ENCODE measurements around the gene DDOST.

DDOST gene

DNA sequence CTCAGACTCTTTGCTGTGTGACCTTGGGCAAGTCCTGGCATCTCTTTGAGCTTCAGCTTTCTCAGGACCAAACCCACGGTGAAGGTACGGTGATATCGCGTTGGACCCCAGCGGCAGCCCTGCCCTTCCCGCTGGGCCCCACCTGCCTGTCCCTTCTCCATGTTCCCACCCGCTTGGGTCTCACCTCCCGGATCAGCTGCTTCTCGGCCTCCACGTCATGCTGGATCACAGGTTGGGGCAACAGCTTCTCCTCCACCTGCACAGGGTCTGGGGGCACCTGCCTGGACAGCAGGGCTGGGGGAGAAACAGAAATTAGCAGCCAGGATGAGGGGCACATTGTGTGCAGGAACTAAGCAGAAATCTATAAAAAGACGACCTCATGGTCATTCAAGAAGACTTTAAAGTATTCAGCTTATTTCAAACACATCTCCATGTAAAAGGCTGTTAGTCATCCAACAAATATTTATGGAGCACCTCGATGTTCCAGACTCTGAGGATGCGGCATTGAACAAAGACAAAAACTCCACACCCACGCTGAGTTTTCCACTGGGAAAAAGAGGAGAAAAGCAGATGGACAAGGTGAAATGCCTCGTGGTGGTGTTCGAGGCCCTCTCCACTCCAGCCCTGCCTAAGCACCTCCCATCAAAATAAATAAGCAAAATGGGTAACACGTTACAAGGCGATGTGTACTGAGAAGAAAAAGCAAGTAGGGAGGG, 37.2 kb upstream of the DDOST start:
- Mint-ChIP-seq H3K36me3 (no peaks in the 10 kb centered on the region), H3K27ac (no peak overlapping the region), H3K4me1 (peaks cover 4% of the 10 kb centered on the region), H3K4me3 (no peak overlapping the region), H3K27me3 (no peaks in the 10 kb centered on the region), H3K9me3 (no peaks in the 10 kb centered on the region)

DNA sequence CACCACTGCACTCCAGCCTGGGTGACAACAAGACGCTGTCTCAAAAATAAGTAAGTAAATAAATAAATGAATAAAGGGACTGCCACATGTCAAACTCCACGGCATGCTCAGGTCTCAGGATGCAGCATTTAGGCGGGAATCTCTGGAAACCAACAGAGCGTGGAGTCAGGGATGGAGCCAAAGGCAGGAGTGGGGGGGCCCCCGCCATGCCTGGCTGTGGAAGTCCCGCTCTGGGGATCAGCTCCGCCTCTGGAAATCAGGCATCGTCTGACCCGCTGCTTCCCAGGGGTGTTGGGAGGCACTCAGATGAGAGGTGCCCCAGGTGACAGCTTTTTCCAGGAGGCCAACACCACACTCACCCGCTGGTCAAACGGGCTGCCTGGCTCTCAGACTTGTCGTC, 36.4 kb upstream of the DDOST start:
- H3K27me3 Mint-ChIP-seq = no peaks in the 10 kb centered on the region

GRCh38 chr1:20696397-20697333, 35.5 kb upstream of the DDOST start:
- no peaks in the 10 kb centered on the region for H3K27me3 Mint-ChIP-seq
- no peak overlapping the region for H3K27ac Mint-ChIP-seq
- no peaks in the 10 kb centered on the region for H3K36me3 Mint-ChIP-seq
- H3K4me3 Mint-ChIP-seq = peak overlapping the region; percentile 87
- no peaks in the 10 kb centered on the region for H3K9me3 Mint-ChIP-seq
- H3K4me1 Mint-ChIP-seq = peaks cover 4% of the 10 kb centered on the region

More for the DNA sequence above, 36.4 kb upstream of the DDOST start:
- peaks cover 4% of the 10 kb centered on the region for H3K4me1 Mint-ChIP-seq
- no peaks in the 10 kb centered on the region for H3K9me3 Mint-ChIP-seq
- no peak overlapping the region for H3K4me3 Mint-ChIP-seq
- H3K36me3 Mint-ChIP-seq = no peaks in the 10 kb centered on the region
- H3K27ac Mint-ChIP-seq = no peak overlapping the region

GRCh38 chr1:20695515-20695914, 34.3 kb upstream of the DDOST start:
- peak overlapping the region; percentile 62 for H3K27ac Mint-ChIP-seq
- H3K4me3 Mint-ChIP-seq = peak overlapping the region; percentile 87
- H3K36me3 Mint-ChIP-seq = no peaks in the 10 kb centered on the region
- H3K4me1 Mint-ChIP-seq = peaks cover 4% of the 10 kb centered on the region
- H3K9me3 Mint-ChIP-seq = no peaks in the 10 kb centered on the region
- no peaks in the 10 kb centered on the region for H3K27me3 Mint-ChIP-seq

DNA sequence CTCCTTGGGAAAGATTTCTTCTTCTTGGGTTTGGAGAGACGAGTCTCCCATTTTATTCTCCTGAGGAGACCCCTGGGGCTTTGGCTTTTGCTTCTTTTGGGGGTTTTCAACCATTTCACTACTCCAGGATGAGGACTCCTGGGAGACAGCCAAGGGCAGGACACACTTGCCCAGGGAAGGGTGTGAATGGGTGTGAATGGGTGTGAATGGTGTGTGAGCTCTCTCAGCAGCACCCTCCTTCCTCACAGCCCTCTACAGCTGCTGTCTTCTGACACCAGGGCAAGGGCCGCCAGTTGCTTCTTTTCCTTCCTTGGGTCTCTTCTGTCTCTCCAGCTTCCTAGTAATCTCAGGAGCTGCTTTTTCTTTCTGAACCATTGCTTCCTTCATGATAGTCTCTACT, 32.5 kb upstream of the DDOST start:
- H3K9me3 Mint-ChIP-seq = no peaks in the 10 kb centered on the region
- H3K27ac Mint-ChIP-seq = no peak overlapping the region
- H3K4me1 Mint-ChIP-seq = peaks cover 4% of the 10 kb centered on the region
- no peaks in the 10 kb centered on the region for H3K36me3 Mint-ChIP-seq
- H3K4me3 Mint-ChIP-seq = no peak overlapping the region
- H3K27me3 Mint-ChIP-seq = no peaks in the 10 kb centered on the region

GRCh38 chr1:20691872-20692271, 30.7 kb upstream of the DDOST start:
- no peaks in the 10 kb centered on the region for H3K27me3 Mint-ChIP-seq
- H3K4me3 Mint-ChIP-seq = no peak overlapping the region
- H3K27ac Mint-ChIP-seq = no peak overlapping the region
- H3K4me1 Mint-ChIP-seq = peaks cover 4% of the 10 kb centered on the region
- no peaks in the 10 kb centered on the region for H3K9me3 Mint-ChIP-seq
- H3K36me3 Mint-ChIP-seq = no peaks in the 10 kb centered on the region

DNA sequence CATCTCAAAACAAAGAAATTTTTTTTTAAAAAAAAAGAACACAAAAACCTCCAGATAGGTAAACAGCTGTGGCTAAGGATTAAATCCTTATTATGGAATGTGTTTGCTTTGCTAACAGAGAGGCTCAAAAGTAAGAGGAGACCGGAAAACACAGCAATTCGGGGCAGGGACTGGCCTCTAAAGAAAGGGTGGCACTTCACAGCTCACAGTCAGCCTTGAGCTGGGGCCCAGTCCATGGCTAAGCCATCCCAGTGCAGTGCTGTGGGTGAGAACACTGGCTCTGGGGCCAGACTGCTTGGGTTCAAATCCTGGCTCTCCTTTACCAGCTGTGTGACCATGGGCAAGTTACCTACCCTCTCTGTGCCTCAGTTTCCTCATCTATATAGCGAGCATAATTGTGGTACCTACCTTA, 28.5 kb upstream of the DDOST start:
- Mint-ChIP-seq H3K9me3 (no peaks in the 10 kb centered on the region), H3K4me3 (no peak overlapping the region), H3K4me1 (no peaks in the 10 kb centered on the region), H3K27ac (no peak overlapping the region), H3K27me3 (no peaks in the 10 kb centered on the region), H3K36me3 (no peaks in the 10 kb centered on the region)

DNA sequence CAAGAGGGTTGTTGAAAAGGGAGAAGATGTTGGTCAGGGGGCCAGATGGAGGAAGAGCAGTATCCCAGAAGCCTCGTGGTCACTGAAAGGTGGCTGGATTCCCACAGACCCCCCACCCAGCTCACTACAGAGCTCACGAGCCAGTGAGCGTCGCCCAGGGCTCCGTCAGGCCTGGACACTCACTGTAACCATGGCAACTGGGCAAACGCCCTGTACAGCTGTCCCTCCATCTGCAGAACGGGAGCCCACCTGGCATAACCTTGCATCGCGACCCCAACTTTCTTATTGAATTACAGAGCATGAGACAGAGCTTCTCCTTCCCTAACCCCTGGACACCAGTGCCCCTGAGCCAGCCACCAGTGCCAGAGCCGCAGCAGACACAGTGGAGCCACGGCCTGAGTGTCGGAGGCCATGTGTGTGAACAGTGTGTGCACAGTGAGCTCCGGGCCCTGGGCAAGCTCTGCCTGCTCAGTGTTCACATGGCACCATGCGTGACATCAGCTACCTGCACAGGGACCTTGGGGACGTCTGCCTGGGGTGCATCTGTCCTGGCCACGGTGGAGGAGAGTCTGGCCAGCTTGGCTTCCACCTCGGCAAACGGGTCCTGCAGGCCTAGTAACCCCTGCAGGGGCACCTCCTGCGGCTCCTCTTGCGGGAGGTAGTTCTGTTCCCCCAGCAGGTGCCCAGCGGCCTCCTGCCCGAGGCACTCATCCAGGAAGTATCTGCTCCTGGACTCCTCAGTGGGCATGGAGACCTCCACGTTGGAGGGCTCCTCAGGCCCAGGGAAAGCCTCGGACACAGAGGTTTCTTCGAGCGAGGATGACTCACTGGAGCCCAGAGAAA, 25.9 kb upstream of the DDOST start:
- Mint-ChIP-seq H3K4me1 (no peaks in the 10 kb centered on the region), H3K9me3 (no peaks in the 10 kb centered on the region), H3K27ac (no peak overlapping the region), H3K27me3 (peaks cover 2% of the 10 kb centered on the region), H3K4me3 (no peak overlapping the region), H3K36me3 (no peaks in the 10 kb centered on the region)

DNA sequence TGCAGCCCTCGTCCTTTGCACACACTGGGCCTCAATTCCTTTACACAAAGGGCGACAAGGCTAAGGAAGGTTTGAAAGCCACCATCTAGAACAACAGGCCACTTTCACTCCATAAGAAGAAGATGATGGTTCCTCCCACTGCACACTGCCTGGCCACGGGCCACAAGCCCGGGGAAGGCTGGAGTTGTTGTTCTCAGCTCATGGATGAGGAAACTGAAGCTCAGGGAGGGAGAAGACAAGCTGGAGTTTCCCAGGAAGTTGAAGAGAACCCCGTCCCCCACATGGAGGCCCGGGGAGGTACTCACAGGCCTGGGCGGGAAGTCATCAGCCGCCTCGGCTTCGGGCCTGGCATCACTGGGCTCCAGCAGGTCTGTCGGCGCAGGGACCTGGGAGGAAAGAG, 24.6 kb upstream of the DDOST start:
- no peak overlapping the region for H3K27ac Mint-ChIP-seq
- peaks cover 2% of the 10 kb centered on the region for H3K27me3 Mint-ChIP-seq
- no peaks in the 10 kb centered on the region for H3K36me3 Mint-ChIP-seq
- H3K4me1 Mint-ChIP-seq = no peaks in the 10 kb centered on the region
- no peaks in the 10 kb centered on the region for H3K9me3 Mint-ChIP-seq
- H3K4me3 Mint-ChIP-seq = no peak overlapping the region

- H3K9me3 Mint-ChIP-seq = no peaks in the 10 kb centered on the region
- peaks cover 2% of the 10 kb centered on the region for H3K27me3 Mint-ChIP-seq
- H3K4me3 Mint-ChIP-seq = no peak overlapping the region
- no peak overlapping the region for H3K27ac Mint-ChIP-seq
- no peaks in the 10 kb centered on the region for H3K36me3 Mint-ChIP-seq
- H3K4me1 Mint-ChIP-seq = no peaks in the 10 kb centered on the region
These were observed 24.0 kb upstream of the DDOST start for GRCh38 chr1:20685099-20685662.

- H3K27ac Mint-ChIP-seq = no peak overlapping the region
- H3K4me3 Mint-ChIP-seq = no peak overlapping the region
- peaks cover 3% of the 10 kb centered on the region for H3K27me3 Mint-ChIP-seq
- H3K9me3 Mint-ChIP-seq = no peaks in the 10 kb centered on the region
- no peaks in the 10 kb centered on the region for H3K36me3 Mint-ChIP-seq
- no peaks in the 10 kb centered on the region for H3K4me1 Mint-ChIP-seq
These were observed 23.5 kb upstream of the DDOST start for GRCh38 chr1:20684651-20685050.

DNA sequence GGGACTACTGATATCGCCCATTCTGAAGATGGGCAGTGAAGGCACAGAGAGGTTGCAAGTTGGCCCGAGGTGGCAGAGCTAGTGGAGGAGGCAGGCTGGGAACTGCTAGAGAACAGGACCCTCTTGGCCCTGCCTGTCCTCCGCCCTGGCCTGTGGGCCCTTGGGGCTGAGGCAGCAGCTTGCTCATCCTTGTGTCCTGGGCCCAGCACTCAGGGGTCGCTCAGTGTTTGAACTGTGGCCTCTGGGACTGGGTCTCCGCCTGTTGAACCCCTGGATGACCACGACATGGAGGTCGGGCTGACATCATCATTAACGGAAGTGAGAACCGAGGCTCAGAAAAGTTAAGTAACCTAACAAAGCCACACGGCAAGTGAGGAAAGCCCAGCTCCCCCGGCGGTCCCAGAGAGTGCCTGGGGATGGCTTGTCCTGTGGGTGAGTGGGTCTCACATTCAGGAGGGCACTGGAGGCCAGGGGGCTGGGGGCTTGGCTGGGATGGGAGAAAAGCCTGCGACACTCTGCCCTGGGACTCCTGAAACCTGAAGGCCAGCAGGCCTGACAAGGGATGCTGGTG, 23.0 kb upstream of the DDOST start:
- no peak overlapping the region for H3K4me3 Mint-ChIP-seq
- H3K27ac Mint-ChIP-seq = no peak overlapping the region
- H3K27me3 Mint-ChIP-seq = peaks cover 3% of the 10 kb centered on the region
- no peaks in the 10 kb centered on the region for H3K9me3 Mint-ChIP-seq
- H3K36me3 Mint-ChIP-seq = no peaks in the 10 kb centered on the region
- no peaks in the 10 kb centered on the region for H3K4me1 Mint-ChIP-seq

DNA sequence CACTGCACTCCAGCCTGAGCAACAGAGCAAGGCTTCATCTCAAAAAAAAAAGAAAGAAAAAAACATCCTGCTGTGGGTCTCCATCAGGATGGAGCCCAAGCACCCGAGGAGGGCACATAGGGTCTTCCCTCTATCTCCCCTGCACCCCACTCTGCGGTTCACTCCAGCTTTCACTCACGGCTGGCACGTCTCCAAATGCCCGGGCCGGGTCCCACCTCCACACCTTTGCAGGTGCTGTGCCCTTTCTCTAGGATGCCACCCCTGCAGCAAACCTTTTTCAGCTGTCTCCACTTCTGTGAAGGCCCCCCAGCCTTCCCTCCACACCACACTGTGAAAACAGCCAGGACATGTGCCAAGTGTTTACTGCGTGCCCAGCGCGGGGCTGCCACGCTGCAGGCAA, 22.4 kb upstream of the DDOST start:
- no peak overlapping the region for H3K27ac Mint-ChIP-seq
- H3K4me3 Mint-ChIP-seq = no peak overlapping the region
- H3K36me3 Mint-ChIP-seq = no peaks in the 10 kb centered on the region
- peaks cover 4% of the 10 kb centered on the region for H3K4me1 Mint-ChIP-seq
- H3K9me3 Mint-ChIP-seq = no peaks in the 10 kb centered on the region
- peaks cover 3% of the 10 kb centered on the region for H3K27me3 Mint-ChIP-seq

DNA sequence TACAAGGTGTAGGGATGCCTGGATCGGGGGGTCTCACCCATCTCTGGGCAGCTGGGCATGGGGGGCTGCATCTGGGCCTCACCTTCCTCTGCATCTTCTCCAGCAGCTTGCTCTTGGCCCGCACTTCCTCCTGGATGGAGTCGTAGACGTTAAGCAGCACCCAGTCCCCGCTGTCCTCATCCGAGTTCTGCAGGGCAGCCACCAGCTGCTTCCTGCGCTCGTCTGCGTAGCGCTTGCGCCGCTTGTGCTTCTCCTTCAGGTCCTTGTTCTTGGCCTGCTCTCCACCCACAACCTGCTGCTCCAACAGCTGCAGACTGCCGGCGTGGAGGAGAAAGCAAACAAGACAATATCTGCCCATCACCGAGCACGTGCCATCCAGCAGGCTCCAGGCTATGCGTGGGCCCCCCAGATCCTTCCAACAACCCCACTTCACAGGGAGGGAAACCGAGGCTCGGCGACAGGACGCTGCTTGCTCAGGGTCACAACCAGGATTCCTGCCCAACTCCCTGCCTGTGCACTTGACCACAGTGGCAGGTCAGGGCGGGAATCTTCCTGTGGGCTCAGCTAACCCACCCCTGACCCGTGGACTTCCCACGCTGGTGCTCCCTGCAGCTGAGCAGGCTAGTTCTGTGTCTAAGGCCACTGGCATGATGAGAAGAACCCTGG, 21.5 kb upstream of the DDOST start:
- Mint-ChIP-seq H3K4me3 (no peak overlapping the region), H3K36me3 (no peaks in the 10 kb centered on the region), H3K4me1 (peaks cover 7% of the 10 kb centered on the region), H3K27me3 (peaks cover 3% of the 10 kb centered on the region), H3K27ac (no peak overlapping the region), H3K9me3 (no peaks in the 10 kb centered on the region)

- Mint-ChIP-seq H3K4me1 (peaks cover 7% of the 10 kb centered on the region), H3K4me3 (no peak overlapping the region), H3K36me3 (no peaks in the 10 kb centered on the region), H3K27ac (no peak overlapping the region), H3K27me3 (peaks cover 4% of the 10 kb centered on the region), H3K9me3 (no peaks in the 10 kb centered on the region)
These were observed 20.8 kb upstream of the DDOST start for GRCh38 chr1:20681999-20682398.

Measured in activated naive CD4-positive, alpha-beta T cell treated with anti-CD3 and anti-CD28 coated beads, Interleukin-2, amount 50 U/mL, for 24 hours (primary cell).